GM18951 (cell line): ENCODE measurements around the gene CARD9.
"Not testable (repeated sequence)": the region's sequence is repeated elsewhere in the genome, so short reads cannot be mapped to it uniquely, and the experiment has no call there.

ENCODE experiments used
- POLR2A ChIP-seq: IDR thresholded peaks from 4 replicates; pipeline ENCODE4 v1.6.1; 2011; ENCODE audit warnings: mild to moderate bottlenecking; ENCODE audit not compliant: insufficient read length, insufficient read depth; ENCODE audit errors: extremely low read depth
- in situ Hi-C: fragments of 300-500 bp; cut with MboI; formaldehyde crosslinking; loops from one replicate; pipeline ENCODE4 v1.12.0; 2022; ENCODE audit warnings: low sequenced_read_pairs, mixed read lengths, inconsistent platforms; ENCODE audit not compliant: unreplicated experiment

CARD9 gene

GRCh38 chr9:136373300-136374182 lies at the start of gene CARD9:
Gene CARD9, minus strand, starts transcription at chr9:136373669. Its CDS starts 1,591 bp downstream, at chr9:136372078.
- peak; percentile 24 for TF ChIP-seq POLR2A
- in situ Hi-C loops: no loop called here

DNA sequence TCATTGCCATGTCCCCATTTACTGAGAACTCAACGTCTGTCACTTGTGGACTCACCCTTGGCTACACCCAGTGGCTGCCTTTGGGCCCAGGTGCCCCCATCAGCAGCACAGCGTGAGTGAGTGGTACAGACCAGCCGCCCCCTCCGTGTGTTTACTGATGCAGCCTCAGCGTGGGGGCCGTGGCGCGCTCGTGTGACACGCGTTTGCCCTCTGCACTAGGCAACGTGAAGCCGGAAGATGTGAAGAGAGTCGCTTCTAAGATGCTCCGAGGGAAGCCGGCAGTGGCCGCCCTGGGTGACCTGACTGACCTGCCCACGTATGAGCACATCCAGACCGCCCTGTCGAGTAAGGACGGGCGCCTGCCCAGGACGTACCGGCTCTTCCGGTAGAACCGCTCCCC lies 49.4 kb upstream of the CARD9 start:
- no peak for TF ChIP-seq POLR2A
- in situ Hi-C loops: no loop called here

GRCh38 chr9:136421791-136422190 lies 48.3 kb upstream of the CARD9 start:
- no peak for TF ChIP-seq POLR2A
- in situ Hi-C loops: no loop called here

GRCh38 chr9:136419092-136419420 lies 45.6 kb upstream of the CARD9 start:
- in situ Hi-C loops: no loop called here
- TF ChIP-seq POLR2A: no peak

- in situ Hi-C loops: no loop called here
- TF ChIP-seq POLR2A: no peak
Measured at GRCh38 chr9:136418182-136419091, 45.0 kb upstream of the CARD9 start.

DNA sequence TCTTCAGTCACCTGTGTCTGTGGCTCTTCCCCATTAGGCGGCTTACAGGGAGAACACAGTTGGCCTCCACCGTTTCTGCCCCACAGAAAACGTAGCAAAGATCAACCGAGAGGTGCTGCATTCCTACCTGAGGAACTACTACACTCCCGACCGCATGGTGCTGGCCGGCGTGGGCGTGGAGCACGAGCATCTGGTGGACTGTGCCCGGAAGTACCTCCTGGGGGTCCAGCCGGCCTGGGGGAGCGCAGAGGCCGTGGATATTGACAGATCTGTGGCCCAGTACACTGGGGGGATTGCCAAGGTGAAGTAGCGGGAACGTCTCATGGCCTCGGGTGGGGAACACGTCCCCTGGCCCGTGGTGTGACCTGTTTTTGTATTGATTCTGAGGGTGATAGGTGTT lies 43.4 kb upstream of the CARD9 start:
- in situ Hi-C loops: no loop called here
- TF ChIP-seq POLR2A: no peak

DNA sequence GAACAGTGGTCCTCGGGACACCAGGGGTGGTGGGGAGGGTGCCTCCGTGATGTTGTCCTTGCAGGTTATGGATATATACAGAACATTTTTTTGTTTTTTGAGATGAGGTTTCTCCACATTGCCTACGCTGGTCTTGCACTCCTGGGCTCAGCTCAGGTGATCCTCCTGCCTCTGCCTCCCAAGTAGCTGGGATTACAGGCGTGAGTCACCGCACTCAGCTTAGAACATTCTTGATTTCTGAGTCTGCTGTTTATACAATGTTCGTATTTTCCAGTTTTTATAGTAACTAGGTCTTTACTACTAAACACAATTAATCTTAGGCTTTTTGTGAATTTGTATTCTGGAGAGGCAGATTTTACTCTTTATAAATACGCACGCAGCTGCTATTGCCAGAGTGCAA lies 43.0 kb upstream of the CARD9 start:
- TF ChIP-seq POLR2A: no peak
- in situ Hi-C loops: no loop called here

- no peak for TF ChIP-seq POLR2A
- in situ Hi-C loops: no loop called here
Measured at GRCh38 chr9:136412962-136413361, 39.5 kb upstream of the CARD9 start.

DNA sequence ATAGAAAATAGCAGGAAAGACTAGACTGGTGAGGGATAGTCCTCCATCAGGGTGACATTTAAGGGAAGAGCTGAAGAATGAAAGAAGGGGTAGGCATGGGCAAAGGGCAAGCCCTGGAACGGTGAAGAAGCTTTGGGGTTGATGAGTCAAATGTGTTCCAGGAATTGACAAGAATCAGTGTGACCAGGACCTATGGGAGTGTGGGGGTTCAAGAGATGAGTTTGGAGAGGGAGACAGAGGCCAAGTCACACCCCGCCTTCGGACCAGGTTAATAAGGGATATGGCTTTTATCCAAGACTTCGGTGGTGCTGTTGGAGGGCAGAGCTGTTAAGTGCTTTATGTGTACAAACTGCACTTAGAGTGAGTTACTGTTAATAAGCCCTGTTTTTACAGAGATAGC lies 37.9 kb upstream of the CARD9 start:
- no peak for TF ChIP-seq POLR2A
- in situ Hi-C loops: no loop called here

DNA sequence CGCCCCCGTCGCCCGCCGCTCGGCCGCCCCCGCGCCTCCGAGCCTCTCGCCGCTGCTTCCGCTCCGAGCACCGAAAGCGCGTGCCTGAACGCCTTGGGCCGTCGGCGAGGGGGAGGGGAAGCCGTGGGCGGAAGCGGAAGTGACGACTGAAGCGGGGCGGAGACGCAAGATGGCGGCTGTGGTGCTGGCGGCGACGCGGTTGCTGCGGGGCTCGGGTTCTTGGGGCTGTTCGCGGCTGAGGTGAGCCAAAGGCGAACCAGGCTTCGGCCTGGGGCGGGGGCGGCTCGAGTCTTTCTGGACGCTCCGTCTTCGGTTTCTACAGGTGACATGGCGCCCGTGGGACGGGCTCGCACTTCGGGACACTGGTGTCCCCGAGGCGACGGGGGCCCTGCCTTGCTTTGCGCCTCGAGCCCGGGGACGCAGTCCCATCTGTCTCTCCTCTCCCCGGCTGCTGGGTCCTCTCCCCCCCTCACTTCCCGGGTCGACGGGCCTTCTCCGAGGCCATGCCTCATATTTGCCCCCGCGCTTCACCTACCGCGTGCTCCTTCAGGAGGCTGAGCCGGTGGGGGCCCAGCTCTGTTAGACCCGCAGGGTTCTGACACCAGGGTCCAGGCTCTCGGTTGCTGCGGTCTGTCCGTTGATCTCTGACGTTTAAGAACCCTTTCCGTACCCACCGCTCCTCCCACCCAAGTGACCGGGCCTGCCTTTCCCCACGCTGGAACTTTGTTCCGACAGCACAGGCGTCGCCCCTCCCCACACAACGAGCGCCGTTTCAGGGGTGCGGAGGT lies 37.2 kb upstream of the CARD9 start, which contains the start of the genes ENTR1 and PMPCA:
Gene ENTR1, minus strand, starts transcription at position 115 of the 788 bp plus-strand sequence. CDS start 217 bp downstream, outside the sequence.
Gene PMPCA, plus strand, starts transcription at position 159 of the 788 bp plus-strand sequence. Its CDS starts 11 bp downstream, at position 170.
- in situ Hi-C loops: no loop called here
- peak; percentile 96 for TF ChIP-seq POLR2A

DNA sequence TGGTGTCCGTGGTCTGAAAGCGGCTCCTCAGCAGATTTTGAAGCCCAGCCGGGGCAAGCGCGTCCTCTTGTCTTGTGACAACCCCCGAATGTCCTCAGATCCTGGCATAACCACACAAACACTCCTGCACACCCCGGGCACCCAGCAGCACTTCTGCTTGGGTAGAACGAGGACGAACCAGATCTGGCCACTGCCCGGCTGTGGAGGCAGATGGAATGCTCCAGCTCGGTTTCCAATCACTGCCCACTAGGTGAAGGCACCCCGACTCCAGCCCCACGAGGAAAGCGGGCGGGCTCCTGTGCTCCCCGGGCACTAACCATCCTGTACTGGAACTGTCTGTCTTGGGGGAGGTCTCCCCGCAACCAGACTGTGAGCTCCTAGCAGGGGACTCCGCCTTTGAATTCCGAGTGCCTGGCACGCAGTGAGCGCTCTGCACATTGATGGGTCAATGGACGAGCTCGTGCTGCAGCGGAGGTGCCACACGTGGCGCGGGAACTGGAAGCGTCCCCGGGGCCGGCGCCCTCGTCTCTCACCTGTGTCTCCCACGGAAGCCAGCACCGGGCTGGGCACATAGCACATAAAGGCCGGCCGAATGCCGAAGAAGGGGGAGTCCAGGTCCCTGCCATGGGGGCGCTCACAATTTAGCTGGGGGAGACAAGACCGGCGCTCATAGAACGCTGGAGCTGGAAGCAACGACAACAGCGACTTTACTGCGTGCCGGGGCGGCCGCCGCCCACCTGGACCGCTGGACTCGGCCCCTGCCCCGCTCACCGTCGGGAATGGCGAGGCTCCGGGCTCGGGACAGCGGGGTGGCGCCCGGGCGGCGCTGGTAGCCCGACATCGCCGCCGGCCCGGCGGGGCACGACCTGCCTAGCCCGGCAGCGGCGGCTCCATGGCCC lies 36.3 kb upstream of the CARD9 start:
- in situ Hi-C loops: no loop called here
- no peak for TF ChIP-seq POLR2A

DNA sequence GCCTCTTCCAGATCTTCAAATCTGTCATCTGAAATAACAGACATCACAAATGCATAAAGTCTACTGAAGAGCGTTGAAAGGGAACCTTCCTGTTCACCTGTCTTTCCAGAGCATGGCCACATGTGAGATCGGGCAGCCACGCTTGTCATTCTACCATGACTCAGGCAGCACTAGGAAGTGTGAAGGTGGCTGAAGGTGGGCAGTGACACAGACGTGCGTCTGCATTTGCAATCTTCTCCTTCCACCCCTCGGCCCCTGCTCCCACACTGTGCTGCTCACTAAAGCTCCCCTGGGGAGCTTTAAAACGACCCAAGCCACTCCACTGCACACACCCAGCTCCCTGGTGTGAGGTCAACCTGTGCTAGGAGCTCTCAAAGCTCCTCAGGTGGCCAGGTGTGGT lies 34.4 kb upstream of the CARD9 start:
- TF ChIP-seq POLR2A: no peak
- in situ Hi-C loops: no loop called here

GRCh38 chr9:136407061-136407460 lies 33.6 kb upstream of the CARD9 start:
- in situ Hi-C loops: not testable (repeated sequence)

- in situ Hi-C loops: not testable (repeated sequence)
Measured at GRCh38 chr9:136405904-136406303, 32.4 kb upstream of the CARD9 start.
